HG03469 (cell line): ENCODE measurements around the gene TTYH3.
"Not testable (repeated sequence)": the region's sequence is repeated elsewhere in the genome, so short reads cannot be mapped to it uniquely, and the experiment has no call there.

Source experiments
- ATAC-seq: cut with Tn5 transposase; IDR thresholded peaks from one replicate; pipeline ENCODE4 v1.9.1; 2021; ENCODE audit warnings: mild to moderate bottlenecking, moderate library complexity, moderate number of reproducible peaks; ENCODE audit not compliant: unreplicated experiment

The TTYH3 gene

GRCh38 chr7:2602406-2603043 lies 29.3 kb upstream of the TTYH3 start:
- ATAC-seq = no peak

DNA sequence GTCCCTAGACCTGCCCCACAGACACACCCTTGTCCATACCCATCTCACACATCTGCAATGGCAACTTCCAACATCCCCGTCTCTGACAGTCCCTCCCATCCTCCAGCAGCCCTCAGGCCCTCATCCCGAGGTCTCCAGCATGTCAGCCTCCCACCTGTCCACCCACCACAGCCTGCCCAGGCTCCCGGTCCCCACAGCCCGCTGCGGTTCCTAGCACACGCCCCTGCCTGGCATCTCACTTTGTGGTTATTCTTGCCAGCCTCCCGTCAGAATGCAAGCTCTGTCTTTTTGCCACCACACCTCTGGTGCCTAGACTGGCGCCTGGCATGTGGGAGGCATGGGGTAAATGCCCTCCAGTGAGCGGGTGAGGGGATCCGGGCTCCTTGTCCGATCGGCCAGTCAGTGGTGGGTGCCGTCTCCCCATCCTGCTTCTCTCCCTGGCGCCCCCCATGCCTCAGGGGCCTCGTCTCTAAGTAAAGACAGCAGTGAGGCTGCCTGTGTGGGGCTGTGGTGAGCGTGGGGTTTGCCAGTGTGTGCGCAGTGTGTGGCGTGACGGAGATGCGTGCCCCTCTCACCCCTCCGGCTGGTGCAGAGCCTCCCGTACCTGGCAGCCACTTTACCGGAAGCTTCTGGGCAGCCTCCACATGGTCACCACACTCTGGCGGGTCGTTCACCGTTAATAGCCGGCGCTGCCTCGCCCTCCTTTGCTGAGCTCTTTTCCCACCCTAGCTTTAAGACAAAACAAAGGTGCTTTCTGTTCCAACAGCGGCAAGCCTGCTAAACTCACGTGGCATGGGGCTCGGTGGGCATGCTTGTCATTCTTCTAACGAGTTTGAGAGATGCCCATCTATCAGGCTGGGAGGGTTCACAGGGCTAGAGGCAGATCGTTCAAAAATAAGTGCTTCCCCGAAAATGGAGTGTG lies 28.5 kb upstream of the TTYH3 start:
- no peak for ATAC-seq

GRCh38 chr7:2604608-2605174 lies 27.1 kb upstream of the TTYH3 start:
- ATAC-seq = no peak

- ATAC-seq = no peak
These were observed 25.9 kb upstream of the TTYH3 start for GRCh38 chr7:2605608-2606538.

GRCh38 chr7:2606539-2606936 lies 25.2 kb upstream of the TTYH3 start:
- no peak for ATAC-seq

DNA sequence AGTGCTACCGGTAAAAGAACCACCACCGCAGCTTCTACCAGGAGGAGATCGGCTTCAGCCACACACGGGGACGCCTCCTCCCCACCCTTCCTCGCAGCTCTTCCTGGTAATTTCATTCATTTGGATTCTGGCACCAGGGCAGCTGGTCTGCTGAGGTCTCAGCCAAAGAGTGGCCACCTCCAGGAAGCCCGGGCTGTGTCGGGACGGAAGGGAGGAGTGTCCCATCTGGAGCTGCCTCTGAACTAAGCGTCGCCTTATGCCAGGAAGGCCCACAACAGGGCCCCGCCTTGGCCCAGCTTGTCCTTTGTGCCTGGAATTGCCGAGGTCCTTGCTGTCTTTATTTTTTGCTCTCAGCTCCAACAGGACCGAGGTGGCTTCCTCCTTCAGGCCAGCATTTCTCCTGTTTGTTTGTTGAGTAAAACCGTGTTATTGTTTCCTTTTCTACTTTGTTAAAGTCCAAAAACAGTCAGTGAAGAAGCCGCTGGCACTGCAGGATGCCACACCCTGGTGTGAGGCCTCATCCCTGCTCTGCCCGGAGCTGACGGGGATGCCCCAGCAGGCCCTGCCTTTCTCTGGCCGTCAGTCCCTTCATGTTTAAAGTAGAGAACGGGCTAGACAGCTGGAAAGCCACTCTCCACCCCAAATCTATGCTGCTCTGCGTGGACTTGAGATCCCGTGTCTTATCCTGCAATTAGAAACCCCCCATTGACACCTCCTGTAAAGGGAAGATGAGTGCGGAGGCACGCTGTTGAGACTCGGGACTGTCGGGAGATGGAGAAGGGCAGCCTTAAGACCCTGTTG lies 24.5 kb upstream of the TTYH3 start:
- no peak for ATAC-seq

- ATAC-seq = no peak
These were observed 23.6 kb upstream of the TTYH3 start for GRCh38 chr7:2607923-2608904.

DNA sequence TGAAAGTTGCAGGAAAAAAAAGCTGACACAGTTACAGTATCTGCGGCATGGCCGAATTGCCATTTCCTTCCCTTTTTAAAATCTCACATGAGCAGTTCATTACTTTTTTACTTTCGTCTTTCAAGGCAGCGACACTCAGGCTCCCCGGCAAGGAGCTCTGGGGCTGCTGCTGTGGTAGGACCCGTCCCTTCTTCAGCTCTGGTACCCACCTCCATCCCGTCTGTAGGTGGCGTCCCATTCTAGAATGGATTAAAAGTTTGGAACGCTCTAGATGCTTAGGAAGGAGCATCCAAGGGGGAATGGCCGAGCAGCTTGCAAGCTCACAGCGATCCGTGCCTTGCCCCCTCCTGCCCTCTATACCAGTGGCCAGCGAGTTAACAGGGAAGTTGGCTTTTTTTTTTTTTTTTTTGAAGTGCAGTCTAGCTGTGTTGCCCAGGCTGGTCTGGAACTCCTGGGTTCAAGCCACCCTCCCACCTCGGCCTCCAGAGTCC lies 22.8 kb upstream of the TTYH3 start:
- ATAC-seq = no peak

- ATAC-seq = not testable (repeated sequence)
These were observed 22.1 kb upstream of the TTYH3 start for GRCh38 chr7:2609646-2610045.

GRCh38 chr7:2610466-2610865 lies 21.3 kb upstream of the TTYH3 start:
- no peak for ATAC-seq

DNA sequence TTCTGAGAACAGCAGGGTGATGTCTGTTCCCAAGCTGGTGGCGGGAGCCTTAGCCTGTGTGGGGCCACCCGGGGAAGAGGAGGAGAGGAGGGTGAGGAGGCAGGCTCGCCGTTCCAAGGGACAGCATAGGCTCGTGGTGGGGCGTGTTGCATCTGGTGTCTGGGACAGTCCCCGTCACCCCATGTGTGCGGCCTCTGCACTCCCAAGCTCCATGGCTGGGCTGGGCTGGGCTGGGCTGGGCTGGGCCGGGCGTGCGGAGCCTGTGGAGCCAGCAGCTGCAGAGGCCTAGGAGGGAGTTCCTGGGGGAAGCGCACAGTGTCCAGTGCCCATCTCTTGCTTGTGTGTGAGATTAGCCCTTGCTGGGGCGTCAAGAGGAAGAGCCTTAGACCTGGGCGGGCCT lies 20.9 kb upstream of the TTYH3 start:
- no peak for ATAC-seq

GRCh38 chr7:2611401-2611800 lies 20.4 kb upstream of the TTYH3 start:
- no peak for ATAC-seq

- ATAC-seq = no peak
These were observed 19.9 kb upstream of the TTYH3 start for GRCh38 chr7:2611922-2612321.

DNA sequence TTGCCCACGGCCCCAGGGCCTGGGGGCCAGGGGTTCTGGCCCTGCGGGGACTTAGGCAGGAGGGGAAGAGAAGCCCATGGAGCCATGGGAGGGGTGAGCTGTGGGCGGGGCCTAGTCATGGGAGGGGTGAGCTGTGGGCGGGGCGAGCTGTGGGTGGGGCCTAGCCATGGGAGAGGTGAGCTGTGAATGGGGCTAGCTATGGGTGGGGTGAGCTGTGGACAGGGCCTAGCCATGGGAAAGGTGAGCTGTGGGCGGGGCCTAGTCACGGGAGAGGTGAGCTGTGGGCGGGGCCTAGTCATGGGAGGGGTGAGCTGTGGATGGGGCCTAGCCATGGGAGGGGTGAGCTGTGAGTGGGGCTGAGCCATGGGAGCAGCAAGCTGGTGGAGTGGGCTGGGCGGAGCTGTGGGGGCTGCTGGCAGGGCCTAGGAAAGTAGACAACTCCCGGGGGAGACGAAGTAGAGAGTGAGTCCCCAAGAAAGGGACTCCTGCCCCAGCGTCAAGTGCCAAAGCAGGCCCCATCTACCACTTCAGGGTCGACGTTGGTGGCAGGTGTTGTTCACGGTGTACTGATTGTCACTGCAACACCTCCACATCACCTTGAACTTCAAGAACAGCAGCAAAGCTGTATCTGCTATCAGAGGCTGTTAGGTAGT lies 19.2 kb upstream of the TTYH3 start:
- no peak for ATAC-seq

- ATAC-seq = no peak
These were observed 18.5 kb upstream of the TTYH3 start for GRCh38 chr7:2613098-2613930.

DNA sequence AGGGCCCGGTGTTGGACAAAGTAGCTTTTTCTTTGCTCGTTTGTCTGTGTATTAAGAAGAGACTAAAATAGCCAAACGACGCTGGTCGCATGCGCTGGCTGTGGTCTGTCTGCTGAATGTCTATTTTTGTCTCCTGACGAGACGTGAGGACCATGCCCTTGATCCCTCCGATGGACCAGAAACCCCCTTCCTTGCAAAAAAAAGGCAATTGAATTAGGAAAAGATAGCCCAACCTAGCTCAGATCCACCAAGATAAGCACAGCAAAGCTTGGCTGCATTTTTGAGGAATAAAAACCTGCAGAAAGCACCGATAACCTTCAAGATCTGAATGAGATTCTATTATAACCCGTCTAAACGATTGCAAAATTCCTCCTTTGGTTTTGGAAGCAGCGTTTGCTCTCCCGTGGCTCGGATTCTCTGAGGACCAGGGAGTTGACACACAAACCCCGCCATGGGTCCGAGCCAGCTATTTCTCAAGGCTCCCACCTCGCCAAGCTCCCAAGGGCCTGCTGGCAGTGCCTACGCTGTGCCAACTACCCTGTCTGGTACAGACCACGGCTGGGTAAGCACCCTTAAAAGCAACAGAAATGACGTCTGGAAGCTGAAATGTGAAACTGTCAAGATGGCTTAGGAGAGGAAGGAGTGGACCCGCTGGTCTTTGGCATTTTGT lies 17.7 kb upstream of the TTYH3 start:
- no peak for ATAC-seq
